HG03460 (cell line): ENCODE measurements around the gene BCKDHA.
A peak's percentile ranks its signal among the peaks of the same experiment; 100 is the strongest.
"Not testable (repeated sequence)": the region's sequence is repeated elsewhere in the genome, so short reads cannot be mapped to it uniquely, and the experiment has no call there.

ENCODE experiments used
- ATAC-seq: cut with Tn5 transposase; IDR thresholded peaks from one replicate; pipeline ENCODE4 v1.9.1; 2021; ENCODE audit not compliant: unreplicated experiment

The BCKDHA gene

DNA sequence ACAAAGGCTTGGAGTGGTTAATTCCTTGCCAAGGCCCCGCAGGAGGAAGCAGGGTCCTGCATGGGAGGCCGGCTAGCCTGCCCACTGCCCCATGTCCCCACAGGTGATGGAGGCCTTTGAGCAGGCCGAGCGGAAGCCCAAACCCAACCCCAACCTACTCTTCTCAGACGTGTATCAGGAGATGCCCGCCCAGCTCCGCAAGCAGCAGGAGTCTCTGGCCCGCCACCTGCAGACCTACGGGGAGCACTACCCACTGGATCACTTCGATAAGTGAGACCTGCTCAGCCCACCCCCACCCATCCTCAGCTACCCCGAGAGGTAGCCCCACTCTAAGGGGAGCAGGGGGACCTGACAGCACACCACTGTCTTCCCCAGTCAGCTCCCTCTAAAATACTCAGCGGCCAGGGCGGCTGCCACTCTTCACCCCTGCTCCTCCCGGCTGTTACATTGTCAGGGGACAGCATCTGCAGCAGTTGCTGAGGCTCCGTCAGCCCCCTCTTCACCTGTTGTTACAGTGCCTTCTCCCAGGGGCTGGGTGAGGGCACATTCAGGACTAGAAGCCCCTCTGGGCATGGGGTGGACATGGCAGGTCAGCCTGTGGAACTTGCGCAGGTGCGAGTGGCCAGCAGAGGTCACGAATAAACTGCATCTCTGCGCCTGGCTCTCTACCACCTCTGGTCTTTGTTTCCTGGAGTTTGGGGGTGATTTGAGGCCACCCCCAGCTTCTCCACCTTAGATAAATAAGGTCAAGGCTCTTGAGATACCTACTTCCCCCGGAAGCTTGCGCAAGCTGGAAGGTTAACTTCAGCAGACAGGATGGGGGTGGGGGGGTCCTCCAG is 26.9 kb downstream of the BCKDHA start:
- ATAC-seq = no peak

DNA sequence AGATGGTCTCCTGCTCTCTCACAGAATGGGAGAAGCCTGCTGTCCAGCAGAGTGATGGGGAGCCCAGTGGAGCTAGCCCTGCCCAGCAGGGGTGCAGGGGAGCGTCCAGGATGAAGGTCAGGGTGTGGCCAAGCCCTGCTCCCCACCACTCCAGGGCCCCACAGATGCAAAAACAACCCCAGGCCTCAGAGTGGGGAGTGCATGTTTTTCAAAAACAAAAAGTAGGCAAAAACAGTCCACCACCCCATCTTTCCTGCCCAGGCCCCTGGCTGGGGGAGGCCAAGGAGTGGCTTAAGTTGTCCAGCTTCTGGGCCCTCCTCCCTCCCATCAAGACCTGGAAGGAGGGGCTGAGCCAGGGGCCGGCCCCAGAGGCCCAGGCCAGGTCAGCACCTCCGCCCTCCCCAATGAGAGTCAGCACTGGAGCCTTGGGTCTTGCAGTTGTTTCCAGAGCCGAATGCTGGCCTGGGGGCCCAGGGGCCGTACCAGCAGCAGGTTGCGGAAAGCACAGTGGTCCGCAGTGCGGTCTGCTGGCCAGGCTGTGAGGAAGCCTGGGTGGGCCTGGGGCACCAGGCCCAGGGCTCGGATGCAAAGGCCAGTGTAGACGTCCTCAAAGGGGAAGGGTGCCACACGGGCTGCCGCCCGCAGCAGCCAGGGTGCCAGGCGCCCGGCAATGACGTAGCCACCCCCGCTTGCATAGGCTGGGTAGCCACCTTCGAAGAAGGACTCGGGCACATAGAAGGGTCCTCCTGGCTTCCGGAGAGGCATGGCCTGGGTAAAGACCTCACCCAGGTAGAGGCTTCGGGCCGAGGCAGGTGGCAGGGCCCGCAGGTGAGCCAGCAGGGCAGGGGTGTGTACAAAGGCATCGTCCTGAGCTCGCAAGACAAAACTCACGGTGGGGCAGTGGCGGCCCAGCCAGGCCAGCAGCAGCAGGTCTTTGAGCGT is 27.8 kb downstream of the BCKDHA start:
- ATAC-seq = no peak

DNA sequence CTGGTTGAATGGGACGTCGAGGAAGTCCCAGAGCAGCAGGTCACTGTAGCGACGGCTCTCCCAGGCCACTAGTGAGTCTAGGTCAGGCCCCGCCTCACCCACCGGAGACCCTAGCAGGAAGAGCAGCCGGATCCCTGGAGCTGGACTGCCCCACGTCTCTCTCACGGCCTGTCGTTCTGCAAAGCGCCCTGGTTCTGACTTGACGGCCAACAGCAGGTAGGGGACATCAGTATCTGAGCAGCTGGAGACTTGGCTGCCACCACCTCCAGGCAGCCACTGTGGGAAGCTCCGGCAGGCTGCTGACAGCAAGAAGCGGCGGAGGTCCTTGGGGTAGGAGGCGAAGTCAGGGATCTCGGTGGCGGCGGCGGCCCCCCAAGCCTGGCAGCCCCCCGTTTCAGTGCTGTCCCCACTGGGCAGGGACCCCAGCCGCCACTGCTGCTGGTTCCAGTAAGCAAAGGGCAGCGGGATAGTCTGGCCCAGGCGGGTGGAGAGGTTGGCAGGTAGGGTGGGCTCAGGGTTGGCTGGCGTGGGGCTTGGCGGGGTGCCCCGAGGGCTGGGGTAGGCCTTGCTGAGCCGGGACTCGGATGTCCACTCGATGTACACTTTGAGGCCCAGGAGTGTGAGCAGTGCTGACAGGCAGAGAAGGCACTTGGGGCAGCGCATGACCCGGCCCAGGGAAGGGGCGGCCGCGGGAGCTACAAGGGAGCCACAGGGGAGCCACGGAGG is 28.7 kb downstream of the BCKDHA start:
- no peak for ATAC-seq

DNA sequence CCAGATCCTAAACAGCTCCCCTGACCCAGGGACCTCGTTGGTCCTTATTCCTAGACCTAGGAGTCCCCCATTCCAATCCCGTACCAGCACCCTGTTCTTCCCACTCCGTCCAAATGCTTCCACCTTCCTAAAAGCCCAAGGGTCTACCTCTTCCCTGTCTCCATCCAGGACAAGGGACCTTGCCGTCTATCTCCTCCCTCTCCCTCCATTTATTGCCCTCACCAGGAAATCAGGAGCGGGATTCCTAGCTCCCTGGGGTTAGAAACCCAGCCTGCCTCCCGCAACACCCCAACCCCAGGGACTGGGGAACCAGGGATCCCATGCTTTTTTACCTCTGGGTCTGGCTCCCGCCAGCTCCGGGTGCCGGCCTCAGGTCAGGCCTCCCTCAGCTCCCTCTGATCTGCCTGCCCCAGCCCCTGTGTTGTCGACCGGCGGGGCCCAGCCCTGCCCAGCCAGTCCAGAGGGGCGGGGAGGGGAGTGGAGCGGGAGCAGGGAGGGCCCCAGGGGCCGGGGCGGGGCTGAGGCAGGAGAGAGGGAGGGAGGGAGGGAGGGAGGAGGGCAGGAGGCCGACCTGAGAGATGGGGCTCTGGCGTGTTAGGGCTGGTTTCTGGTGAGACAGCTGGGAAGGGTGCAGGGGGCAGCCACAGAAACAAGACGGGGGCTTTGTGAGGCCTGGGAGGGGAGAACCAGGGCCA is 29.5 kb downstream of the BCKDHA start, which contains the start of gene B3GNT8:
Gene B3GNT8, minus strand, starts transcription at position 423 of the 695 bp plus-strand sequence. CDS start 596 bp downstream, outside the sequence.
- no peak for ATAC-seq

DNA sequence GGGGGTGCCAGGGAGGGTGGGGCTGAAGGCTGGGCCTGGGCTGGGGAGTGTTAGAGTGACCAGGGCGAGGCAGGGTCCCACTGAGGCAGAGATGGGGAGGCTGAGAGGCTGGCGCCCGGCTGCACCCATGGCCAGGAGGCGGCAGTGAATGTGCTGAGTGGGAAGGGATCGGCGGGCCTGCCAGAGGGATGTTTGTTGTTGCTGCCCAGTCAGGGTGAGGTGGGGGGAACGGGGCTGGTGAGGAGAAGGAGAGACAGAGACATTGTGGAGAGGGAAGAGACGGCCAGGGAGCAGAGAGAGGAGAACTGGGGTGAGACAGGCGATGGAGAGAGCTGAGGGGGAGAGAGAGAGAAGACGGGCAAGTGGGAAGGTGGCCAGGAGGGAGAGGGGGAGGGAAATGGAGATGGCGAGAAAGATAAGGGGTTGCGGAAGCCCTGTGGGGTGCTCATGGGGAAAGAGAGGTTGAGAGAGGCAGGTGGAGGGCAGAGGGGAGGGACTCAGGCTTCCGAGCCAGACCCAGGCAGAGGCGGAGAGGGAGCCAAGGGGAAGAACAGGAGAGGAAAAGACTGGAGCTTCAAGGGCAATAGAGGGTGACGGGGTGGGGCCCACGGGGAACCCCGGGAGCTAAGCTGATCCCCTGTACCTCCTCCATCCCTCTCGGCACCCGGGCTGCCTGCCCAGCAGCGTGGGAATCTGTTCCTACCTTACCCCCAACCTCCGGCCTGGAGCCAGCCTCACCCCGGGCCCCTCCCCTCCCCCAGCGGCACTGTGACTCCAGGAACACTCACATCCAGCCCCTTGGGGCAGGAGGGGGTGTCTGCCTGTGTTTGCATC is 30.2 kb downstream of the BCKDHA start:
- no peak for ATAC-seq

DNA sequence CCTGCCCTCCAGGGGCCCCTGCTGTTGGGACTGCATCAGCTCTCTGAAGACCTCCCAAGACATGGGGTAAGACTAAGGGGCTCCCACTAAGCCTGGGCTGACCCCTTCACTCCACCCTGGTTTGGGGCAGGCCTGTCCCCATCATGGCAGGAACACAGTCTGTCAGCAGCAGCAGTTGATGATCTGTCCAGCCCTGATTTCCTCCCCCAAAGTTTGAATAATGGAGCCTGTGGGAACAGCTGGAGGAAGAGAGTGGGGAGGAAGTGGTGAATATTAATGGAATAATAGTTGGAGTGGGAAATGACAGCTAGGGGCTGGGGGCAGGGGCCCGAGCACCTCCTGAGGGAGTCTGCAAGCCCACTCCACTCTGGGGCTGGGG is 30.9 kb downstream of the BCKDHA start:
- ATAC-seq = no peak

DNA sequence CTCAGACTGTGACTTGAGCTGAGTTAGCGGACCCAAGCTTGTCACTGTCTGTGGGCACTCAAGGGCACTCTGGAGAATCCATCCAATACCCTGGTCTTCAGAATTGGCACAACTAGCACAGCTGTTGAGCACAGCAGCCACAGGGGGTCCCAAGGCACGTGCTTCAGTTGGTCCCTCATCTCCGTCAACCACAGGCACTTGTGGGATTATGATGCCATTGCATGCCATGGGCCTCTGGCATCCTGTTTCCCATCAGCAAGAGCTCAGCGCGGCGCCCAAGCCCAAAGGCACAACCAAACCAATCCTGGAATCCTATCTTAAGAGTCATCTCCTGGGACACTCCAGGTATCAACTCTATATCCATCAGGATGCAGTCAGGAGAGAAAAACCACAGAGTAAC is 33.3 kb downstream of the BCKDHA start:
- no peak for ATAC-seq

DNA sequence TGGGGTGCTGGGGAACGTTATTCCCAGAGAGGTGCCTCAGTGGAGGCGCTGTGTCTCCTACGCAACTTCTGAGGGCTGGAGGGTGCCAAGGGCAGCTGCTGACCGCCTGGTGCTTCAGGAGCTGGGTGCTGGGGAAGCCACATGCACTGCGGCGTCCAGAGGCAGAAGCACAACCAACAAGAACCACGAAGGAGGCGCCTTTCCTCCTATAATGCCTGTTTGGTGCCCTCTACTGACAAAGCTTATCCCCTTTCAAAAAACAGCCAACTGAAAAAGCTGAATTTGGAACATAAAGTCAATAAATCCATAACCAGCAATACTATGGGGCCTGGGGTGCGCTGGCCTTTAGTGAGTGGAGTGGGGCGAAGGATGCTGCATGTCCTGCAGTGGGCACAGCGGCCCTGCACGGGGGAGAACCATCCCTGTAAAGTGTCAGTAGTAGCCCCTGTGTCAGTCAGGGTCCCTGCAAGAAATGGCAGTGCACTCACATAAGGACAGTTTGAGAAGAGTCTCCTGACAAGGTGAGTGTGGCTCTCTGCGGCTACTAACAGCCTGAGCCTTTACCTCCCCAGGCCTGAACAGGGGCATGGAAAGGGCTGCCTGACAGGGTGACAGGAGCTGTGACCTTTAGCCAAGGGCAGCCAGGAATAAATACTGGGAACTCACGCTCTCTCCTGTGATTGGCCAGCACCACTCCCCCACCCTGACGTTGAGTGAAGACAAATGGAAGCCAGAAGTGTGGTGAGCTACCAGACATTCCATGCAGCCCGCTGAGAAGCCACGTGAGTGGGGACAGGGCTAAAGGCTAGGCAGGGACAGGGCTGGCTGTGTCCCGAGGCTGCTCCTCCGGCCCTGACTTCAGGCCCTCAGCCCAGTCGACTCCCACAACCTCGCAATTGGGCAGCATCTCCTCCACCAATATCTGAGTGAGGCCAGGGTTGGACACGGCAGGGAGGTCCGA is 34.1 kb downstream of the BCKDHA start:
- no peak for ATAC-seq

DNA sequence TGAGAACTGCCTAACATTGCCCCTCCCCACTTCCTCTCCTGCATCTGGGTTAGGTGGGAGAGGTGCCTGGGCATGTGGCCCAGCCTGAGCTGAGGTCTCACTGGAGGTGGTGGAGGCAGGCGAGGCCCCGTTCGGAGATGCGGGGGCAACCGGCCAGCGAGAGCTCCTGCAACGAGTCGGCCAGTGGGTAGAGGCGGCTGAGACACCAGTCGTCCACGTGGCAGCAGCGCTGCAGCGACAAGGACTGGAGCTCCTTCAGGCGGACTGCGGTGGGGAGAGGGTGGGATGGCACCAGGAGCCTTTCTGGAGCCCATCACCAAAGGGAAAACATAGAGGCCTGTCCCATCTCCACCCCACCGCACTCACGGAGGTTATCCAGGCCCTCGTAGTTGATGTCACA is 35.6 kb downstream of the BCKDHA start:
- no peak for ATAC-seq

DNA sequence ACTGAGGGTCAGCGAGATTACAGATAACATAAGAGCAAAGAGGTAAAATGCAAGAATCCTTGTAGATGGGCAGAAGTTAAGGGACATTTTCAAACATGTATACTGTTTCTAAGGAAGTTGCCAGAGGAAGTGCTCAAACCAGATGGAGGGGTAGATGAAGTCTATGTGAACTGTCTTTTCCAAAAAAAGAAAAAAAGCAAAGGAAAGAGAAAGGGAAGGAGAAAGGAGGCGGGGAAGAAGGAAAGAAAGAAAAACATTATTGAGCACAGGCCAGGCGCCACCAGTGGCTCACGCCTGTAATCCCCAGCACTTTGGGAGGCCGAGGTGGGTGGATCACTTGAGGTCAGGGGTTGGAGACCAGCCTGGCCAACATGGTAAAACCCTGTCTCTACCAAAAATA is 36.8 kb downstream of the BCKDHA start:
- ATAC-seq = no peak

DNA sequence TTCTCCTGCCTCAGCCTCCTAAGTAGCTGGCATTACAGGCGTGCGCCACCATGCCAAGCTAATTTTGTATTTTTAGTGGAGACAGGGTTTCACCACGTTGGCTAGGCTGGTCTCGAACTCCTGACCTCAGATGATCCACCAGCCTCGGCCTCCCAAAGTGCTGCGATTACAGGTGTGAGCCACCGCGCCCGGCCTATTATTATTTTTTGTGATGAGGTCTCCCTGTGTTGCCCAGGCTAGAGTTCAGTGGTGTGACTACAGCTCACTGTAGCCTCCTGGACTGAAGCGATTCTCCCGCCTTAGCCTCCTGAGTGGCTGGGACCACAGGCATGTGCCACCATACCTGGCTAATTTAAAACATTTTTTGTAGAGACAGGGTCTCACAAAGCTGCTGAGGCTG is 37.8 kb downstream of the BCKDHA start:
- ATAC-seq = not testable (repeated sequence)

DNA sequence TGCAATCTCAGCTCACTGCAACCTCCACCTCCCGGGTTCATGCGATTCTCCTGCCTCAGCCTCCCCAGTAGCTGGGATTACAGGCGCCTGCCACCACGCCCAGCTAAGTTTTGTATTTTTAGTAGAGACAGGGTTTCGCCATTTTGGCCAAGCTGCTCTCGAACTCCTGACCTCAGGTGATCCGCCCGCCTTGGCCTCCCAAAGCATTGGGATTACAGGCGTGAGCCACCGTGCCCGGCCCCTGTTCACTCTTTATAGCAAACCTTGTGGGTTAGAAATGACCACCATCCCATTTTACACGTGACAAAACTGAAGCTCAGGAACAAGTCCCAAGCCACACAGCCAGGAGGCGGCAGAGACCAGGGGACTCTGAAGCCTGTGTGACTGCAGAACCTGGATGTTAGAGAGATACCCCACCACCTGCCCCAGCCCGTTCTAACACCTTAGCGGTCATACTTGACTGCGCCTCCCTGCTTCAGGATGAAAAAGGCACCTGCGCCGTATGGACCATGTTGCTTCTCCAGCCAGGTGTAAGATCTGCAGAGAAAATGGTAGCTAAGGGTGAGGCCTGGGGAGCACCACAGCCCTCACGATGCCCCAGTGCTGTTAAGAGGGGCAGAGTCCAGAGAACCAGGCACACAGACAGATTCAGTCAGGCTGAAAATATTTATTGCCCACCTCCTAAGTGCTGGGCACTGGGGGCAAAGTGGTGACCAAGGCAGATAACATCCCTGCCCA is 38.5 kb downstream of the BCKDHA start:
- no peak for ATAC-seq

DNA sequence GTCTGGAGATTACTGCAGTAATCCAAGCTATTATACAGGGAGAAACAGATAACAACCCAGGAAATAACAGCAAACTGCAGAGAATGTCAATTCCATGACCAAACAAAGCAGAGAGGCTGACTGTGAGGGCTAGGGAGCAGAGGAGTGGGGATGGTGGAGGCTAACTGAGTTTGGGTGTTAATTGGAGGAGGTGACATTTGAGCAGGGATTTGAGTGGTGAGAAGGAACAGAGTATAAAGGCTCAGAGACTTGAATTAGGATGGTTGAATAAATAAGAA is 39.0 kb downstream of the BCKDHA start:
- ATAC-seq = no peak

DNA sequence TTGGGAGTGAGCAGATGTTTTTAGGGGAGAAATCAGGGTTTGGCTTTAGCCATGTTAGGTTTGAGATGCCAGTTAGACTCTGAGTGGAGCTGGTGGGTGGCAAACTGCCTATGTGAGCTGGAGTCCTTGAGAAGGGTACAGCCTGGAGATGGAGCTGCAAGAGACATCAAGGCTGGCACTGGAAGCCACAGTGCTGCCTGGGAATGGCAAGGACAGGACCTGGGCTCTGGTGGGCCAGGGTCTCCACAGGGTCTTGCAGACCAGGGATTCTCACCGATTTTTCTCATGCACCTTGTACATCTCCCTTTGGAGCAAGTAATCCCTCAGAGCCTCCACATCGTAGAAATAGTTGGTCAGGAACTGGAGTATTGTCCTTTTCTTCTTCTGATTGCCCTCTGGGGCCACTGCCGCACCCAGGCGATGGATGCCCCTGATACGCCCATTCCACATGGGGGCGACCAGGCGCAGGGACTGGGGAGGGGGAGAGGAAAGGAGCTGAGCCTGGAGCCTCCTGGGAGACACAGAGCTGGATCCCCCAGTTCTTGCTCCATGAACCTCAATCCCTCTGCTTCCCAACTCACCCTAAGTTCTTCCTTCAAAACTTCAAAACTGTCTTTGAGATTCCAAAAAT is 40.4 kb downstream of the BCKDHA start:
- ATAC-seq = no peak

DNA sequence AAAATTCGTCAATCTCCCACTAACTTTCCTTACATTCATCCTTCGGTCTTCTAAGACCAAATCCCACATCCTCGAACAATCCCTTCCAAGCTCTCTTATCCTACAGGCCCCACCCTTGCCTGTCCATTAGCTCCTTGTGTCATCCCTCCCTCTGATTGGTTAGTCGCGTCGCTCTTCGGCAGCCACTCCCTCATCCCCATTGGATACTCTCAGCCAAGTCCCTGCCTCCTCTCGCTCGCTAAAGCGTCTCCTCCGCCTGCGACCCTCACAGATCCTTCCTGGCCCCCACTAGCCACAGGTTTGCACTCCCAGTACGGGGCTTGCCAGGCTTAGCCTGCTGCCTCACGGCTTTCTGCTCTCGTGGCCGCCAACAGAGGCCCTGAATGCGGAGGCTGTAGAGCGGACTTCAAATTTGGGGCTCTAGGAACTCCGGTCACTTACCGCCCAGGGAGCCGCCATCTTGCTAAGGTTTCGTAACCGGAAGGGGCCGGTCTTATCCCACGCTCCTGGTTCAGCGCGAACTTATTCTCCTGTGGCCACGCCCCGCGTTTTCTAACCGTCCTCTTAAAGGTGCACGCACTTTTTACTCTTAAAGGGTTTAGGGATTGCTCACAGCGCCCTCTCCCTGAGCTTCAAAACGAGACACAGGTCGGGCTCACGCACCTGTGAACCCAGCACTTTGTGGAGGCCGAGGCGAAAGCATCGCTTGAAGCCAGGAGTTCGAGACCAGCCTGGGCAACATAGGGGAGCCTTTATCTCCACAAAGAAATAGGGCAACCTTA is 42.0 kb downstream of the BCKDHA start, which contains the start of gene DMAC2:
Gene DMAC2, minus strand, starts transcription at position 472 of the 782 bp plus-strand sequence. Its CDS starts 13 bp downstream, at position 459.
- peak; percentile 91 for ATAC-seq

DNA sequence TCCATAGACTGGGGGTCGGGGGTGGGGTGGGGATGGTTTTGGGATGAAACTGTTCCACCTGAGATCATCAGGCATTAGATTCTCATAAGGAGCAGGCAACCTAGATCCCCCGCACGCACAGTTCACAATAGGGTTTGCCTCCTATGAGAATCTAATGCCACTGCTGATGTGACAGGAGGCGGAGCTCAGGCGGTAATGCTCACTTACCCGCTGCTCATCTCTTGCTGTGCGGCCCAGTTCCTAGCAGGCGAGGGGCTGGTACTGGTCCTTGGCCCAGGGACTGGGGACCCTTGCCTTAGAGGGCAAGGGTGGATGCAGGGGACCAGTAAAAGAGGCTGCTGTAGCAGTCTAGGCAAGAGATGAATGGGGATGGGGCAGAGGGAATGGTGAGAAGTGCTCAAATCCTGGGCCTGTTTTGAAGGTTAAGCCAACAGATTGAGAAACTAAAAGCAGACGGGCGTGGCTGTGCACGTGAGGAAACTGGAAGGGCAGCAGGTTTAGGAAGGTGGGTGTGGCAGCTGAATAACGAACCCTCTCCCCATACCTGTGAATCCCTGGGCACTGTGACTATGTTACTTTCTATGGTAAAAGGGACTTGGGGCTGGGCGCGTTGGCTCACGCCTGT is 43.8 kb downstream of the BCKDHA start:
- no peak for ATAC-seq
